GM12878 (cell line): ENCODE results near the gene PPIB. TPM values are rescaled to one million over a fixed set of nuclear protein-coding genes. Genes with fewer than 3 reads are reported as not detected.

Experiments used
- ATAC-seq: fragments of 200-7000 bp; cut with Tn5 transposase; 3 replicates; pipeline ENCODE4 v1.9.1; 2020; ENCODE audit warnings: mild to moderate bottlenecking, moderate library complexity
- BruUV-seq: library from RNA; stranded (reverse); fragments of 400-500 nt; replicated peaks from 2 replicates; lab custom pipeline; 2021; lab: Mats Ljungman, UMichigan
- CTCF ChIA-PET: fragments of 300-600 bp; sonication (Branson Sonifier 250); formaldehyde crosslinking; extraction: SDS; loops from one replicate; lab custom pipeline; 2021; ENCODE audit warnings: inconsistent platforms; lab: Yijun Ruan, JAX
- POLR2A ChIA-PET: fragments of 350-600 bp; formaldehyde crosslinking; extraction: SDS; loops from one replicate; lab custom pipeline; 2021; ENCODE audit warnings: inconsistent platforms; lab: Charles Lee
- RAD21 ChIA-PET: fragments of 300-600 bp; sonication (Branson Sonifier 250); formaldehyde crosslinking; loops from one replicate; lab custom pipeline; 2023; ENCODE audit warnings: antibody characterized with exemption; ENCODE audit not compliant: unreplicated experiment; lab: Charles Lee
- SMC1A ChIA-PET: fragments of 300-600 bp; sonication (Branson Sonifier 250); formaldehyde crosslinking; loops from one replicate; lab custom pipeline; 2023; ENCODE audit not compliant: unreplicated experiment, uncharacterized antibody; lab: Charles Lee
- DNase-seq: peaks from one replicate; pipeline ENCODE4 v3.0.0-alpha.2; 2011; ENCODE audit warnings: low read depth, low spot score
- FAIRE-seq: peaks from 3 replicates; lab custom pipeline; 2011; peaks lifted over from hg19 to GRCh38; lab: Jason Lieb, UNC
- H2AFZ ChIP-seq: 2 replicates; pipeline ENCODE4 v1.6.0; 2011; ENCODE audit warnings: low read depth, low read length, control low read depth; ENCODE audit not compliant: control insufficient read depth
- H3K27ac ChIP-seq: 2 replicates; pipeline ENCODE4 v1.5.1; 2011; ENCODE audit warnings: control low read depth; ENCODE audit not compliant: control insufficient read depth, insufficient read depth
- H3K27me3 ChIP-seq, 2 experiments: replicated peaks in 1 of 2; 2 replicates each; pipeline versions ENCODE4 v1.6.0 to v1.6.1; 2011; ENCODE audit warnings: low read length in 1 of 2; ENCODE audit not compliant: control insufficient read depth in 2 of 2, insufficient read depth in 2 of 2
- H3K36me3 ChIP-seq, 2 experiments: 2 replicates each; pipeline ENCODE4 v1.5.1; 2011; ENCODE audit warnings: low read length in 1 of 2; ENCODE audit not compliant: control insufficient read depth in 2 of 2, insufficient read depth in 2 of 2
- H3K4me1 ChIP-seq: 2 replicates; pipeline ENCODE4 v1.6.1; 2011; ENCODE audit warnings: mild to moderate bottlenecking, low read length, moderate library complexity, mixed read lengths; ENCODE audit not compliant: control insufficient read depth, insufficient read depth
- H3K4me2 ChIP-seq: 2 replicates; pipeline ENCODE4 v1.6.0; 2011; ENCODE audit warnings: control low read depth; ENCODE audit not compliant: control insufficient read depth, insufficient read depth
- H3K4me3 ChIP-seq: fragments of 200-600 bp; sonication (generic); 2 replicates; pipeline ENCODE4 v1.5.1; 2016
- H3K79me2 ChIP-seq: 2 replicates; pipeline ENCODE4 v1.6.0; 2011; ENCODE audit warnings: low read length; ENCODE audit not compliant: control insufficient read depth, insufficient read depth
- H3K9ac ChIP-seq: 2 replicates; pipeline ENCODE4 v1.8.0; 2011; ENCODE audit warnings: low read length, control low read depth, mixed read lengths; ENCODE audit not compliant: control insufficient read depth, insufficient read depth
- H3K9me3 ChIP-seq: replicated peaks from 3 replicates; pipeline ENCODE4 v1.5.1; 2011; ENCODE audit warnings: mild to moderate bottlenecking, low read length; ENCODE audit not compliant: control insufficient read depth, insufficient read depth
- H4K20me1 ChIP-seq: 2 replicates; pipeline ENCODE4 v1.6.0; 2011; ENCODE audit not compliant: control insufficient read depth, insufficient read depth
- EZH2 ChIP-seq: IDR thresholded peaks from 2 replicates; pipeline ENCODE4 v1.6.1; 2012; ENCODE audit warnings: low read depth, mild to moderate bottlenecking, control low read depth, inconsistent platforms, low read length, borderline replicate concordance; ENCODE audit not compliant: control insufficient read depth
- POLR2A ChIP-seq: IDR thresholded peaks from 2 replicates; pipeline ENCODE4 v1.6.1; 2011; ENCODE audit warnings: low read depth, mild to moderate bottlenecking, low read length
- ZBTB11 ChIP-seq: fragments of 450-650 bp; formaldehyde crosslinking; IDR thresholded peaks from 2 replicates; pipeline ENCODE4 v1.5.0; 2022; ENCODE audit warnings: mild to moderate bottlenecking, missing genetic modification characterization
- ZNF217 ChIP-seq: fragments of 450-650 bp; IDR thresholded peaks from 2 replicates; pipeline ENCODE4 v1.6.1; 2017; ENCODE audit warnings: antibody characterized with exemption, mild to moderate bottlenecking
- WGBS: methylation state at CpG from one replicate; pipeline ENCODE4 v1.1.6; 2016; ENCODE audit warnings: low lambda C conversion rate; ENCODE audit not compliant: insufficient replicate concordance, insufficient coverage; ENCODE audit errors: missing lambda C conversion rate; 5-methylcytosine and 5-hydroxymethylcytosine counted together
- in situ Hi-C: fragments of 300-500 bp; cut with MboI; formaldehyde crosslinking; loops from 9 replicates; pipeline ENCODE4 v1.14.3; 2018; ENCODE audit warnings: mixed read lengths
- intact Hi-C: fragments of 100-400 bp; cut with micrococcal nuclease; formaldehyde crosslinking; loops from one replicate; pipeline ENCODE4 v1.14.2; 2022; ENCODE audit not compliant: unreplicated experiment
- polyA plus RNA-seq, 11 experiments: library from polyadenylated mRNA; depleted of rRNA in 4 of 11; unstranded in 6 of 11; stranded (reverse) in 5 of 11; fragments of >200 nt; fragmentation: Nextera tagmentation in 4 of 11; fragmentation: Illumina TruSeq in 1 of 11; extraction: Ambion mirVana in 4 of 11; extraction: Trizol in 1 of 11; gene quantifications; 1 replicate in 1 of 11; 2 replicates in 10 of 11; pipeline versions ENCODE4 v1.2.1 to v1.2.3, GENCODE V29; 2011 to 2016; ENCODE audit warnings: inconsistent platforms in 2 of 11, missing spikeins in 2 of 11, low read depth in 1 of 11
- total RNA-seq, 4 experiments: library from RNA; depleted of rRNA in 3 of 4; stranded (reverse); fragments of >200 nt in 3 of 4; fragmentation: Illumina TruSeq in 1 of 4; extraction: Trizol in 1 of 4; gene quantifications; 2 replicates each; pipeline versions ENCODE4 v1.2.1 to v1.2.3, GENCODE V29; 2013 to 2021
- TF ChIP-seq, protein P1 (sequence below): fragments of 450-650 bp; IDR thresholded peaks from 2 replicates; pipeline ENCODE4 v1.6.1; 2017; ENCODE audit warnings: mild to moderate bottlenecking, moderate library complexity

PPIB gene
- total and polyA plus RNA-seq, 10 of the 15 experiments (the other 5 are each of a cell fraction or from before 2014, with no cell fraction given) = 344 to 936 (median 508) TPM

- peaks cover 5% of the 10 kb centered on the region in 2 experiments for H3K36me3 ChIP-seq
- ChIA-PET POLR2A (interaction anchor here (0.5 to 0.8 kb wide), 4 partner anchors 17 to 658 kb away, joined by 3 read pairs; no protein-coding TSS in a partner anchor), RAD21 (no interaction called here), CTCF (interaction anchor here (0.7 to 1.4 kb wide), 3 partner anchors 10 to 455 kb away, joined by 3 read pairs; partner anchors contain the start of gene CIAO2A), SMC1A (interaction anchor here (1.1 to 1.7 kb wide), 3 partner anchors 13 to 53 kb away, joined by 3 read pairs; no protein-coding TSS in a partner anchor)
- H3K4me1 ChIP-seq = peaks cover 54% of the 10 kb centered on the region
- intact Hi-C loops = no loop called here
- 99% methylated on average over 19 of the region's 26 CpGs for WGBS
- no peak for FAIRE-seq
- BruUV-seq = no TSS peak
- no peak overlapping the region for H3K4me2 ChIP-seq
- H2AFZ ChIP-seq = no peak overlapping the region
- H3K9ac ChIP-seq = no peak overlapping the region
- H4K20me1 ChIP-seq = no peaks in the 10 kb centered on the region
- ATAC-seq = no peak
- in situ Hi-C loops = no loop called here
- H3K9me3 ChIP-seq = no peaks in the 10 kb centered on the region
- no peaks in the 10 kb centered on the region for H3K27me3 ChIP-seq
- no peak overlapping the region for H3K4me3 ChIP-seq
- no peak for DNase-seq
- TF ChIP-seq ZNF217 (no peak), POLR2A (0 out of 2 replicates have a peak, but pooled peaks have one; percentile 21)
- peaks cover 5% of the 10 kb centered on the region for H3K79me2 ChIP-seq
- H3K27ac ChIP-seq = no peak overlapping the region
Measured at GRCh38 chr15:64146885-64147681, 15.7 kb downstream of the PPIB start.

GRCh38 chr15:64146520-64146884 is 16.3 kb downstream of the PPIB start:
- Histone ChIP-seq H3K27me3 (no peaks in the 10 kb centered on the region), H3K4me3 (no peak overlapping the region), H3K79me2 (no peaks in the 10 kb centered on the region), H2AFZ (no peak overlapping the region), H4K20me1 (no peaks in the 10 kb centered on the region), H3K27ac (no peak overlapping the region), H3K9ac (no peak overlapping the region), H3K9me3 (no peaks in the 10 kb centered on the region), H3K4me1 (peaks cover 54% of the 10 kb centered on the region), H3K36me3 (peaks cover 5 to 10% of the 10 kb centered on the region in 2 experiments), H3K4me2 (no peak overlapping the region)
- ATAC-seq = no peak
- no peak for FAIRE-seq
- DNase-seq = no peak
- POLR2A ChIA-PET = interaction anchor here (0.8 to 1.0 kb wide), 2 partner anchors 37 to 53 kb away, joined by 3 read pairs; partner anchors contain the start of gene CIAO2A
- in situ Hi-C loops (no loop called here), intact Hi-C loops (no loop called here)
- 96% methylated on average over 3 of the region's 3 CpGs for WGBS
- CTCF ChIA-PET = interaction anchor here (0.7 to 5.3 kb wide), 5 partner anchors 9 to 454 kb away, joined by 3 to 98 read pairs (median 4); partner anchors contain the start of gene CIAO2A
- SMC1A ChIA-PET = interaction anchor here (1.1 to 1.7 kb wide), 3 partner anchors 43 to 227 kb away, joined by 3 read pairs; no protein-coding TSS in a partner anchor
- no TSS peak for BruUV-seq
- RAD21 ChIA-PET = no interaction called here
- TF ChIP-seq ZBTB11 (CRISPR knock-in tag) (no peak), EZH2 (no peak)
- TF ChIP-seq, protein P1, sequence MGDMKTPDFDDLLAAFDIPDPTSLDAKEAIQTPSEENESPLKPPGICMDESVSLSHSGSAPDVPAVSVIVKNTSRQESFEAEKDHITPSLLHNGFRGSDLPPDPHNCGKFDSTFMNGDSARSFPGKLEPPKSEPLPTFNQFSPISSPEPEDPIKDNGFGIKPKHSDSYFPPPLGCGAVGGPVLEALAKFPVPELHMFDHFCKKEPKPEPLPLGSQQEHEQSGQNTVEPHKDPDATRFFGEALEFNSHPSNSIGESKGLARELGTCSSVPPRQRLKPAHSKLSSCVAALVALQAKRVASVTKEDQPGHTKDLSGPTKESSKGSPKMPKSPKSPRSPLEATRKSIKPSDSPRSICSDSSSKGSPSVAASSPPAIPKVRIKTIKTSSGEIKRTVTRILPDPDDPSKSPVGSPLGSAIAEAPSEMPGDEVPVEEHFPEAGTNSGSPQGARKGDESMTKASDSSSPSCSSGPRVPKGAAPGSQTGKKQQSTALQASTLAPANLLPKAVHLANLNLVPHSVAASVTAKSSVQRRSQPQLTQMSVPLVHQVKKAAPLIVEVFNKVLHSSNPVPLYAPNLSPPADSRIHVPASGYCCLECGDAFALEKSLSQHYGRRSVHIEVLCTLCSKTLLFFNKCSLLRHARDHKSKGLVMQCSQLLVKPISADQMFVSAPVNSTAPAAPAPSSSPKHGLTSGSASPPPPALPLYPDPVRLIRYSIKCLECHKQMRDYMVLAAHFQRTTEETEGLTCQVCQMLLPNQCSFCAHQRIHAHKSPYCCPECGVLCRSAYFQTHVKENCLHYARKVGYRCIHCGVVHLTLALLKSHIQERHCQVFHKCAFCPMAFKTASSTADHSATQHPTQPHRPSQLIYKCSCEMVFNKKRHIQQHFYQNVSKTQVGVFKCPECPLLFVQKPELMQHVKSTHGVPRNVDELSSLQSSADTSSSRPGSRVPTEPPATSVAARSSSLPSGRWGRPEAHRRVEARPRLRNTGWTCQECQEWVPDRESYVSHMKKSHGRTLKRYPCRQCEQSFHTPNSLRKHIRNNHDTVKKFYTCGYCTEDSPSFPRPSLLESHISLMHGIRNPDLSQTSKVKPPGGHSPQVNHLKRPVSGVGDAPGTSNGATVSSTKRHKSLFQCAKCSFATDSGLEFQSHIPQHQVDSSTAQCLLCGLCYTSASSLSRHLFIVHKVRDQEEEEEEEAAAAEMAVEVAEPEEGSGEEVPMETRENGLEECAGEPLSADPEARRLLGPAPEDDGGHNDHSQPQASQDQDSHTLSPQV = no peak
